GM18867 (cell line): ENCODE data around the gene AKR1E2.
"Not testable (repeated sequence)": the region's sequence is repeated elsewhere in the genome, so short reads cannot be mapped to it uniquely, and the experiment has no call there.

Experiments
- ATAC-seq: cut with Tn5 transposase; IDR thresholded peaks from one replicate; pipeline ENCODE4 v1.9.1; 2021; ENCODE audit warnings: mild to moderate bottlenecking, moderate library complexity; ENCODE audit not compliant: unreplicated experiment

Gene AKR1E2

DNA sequence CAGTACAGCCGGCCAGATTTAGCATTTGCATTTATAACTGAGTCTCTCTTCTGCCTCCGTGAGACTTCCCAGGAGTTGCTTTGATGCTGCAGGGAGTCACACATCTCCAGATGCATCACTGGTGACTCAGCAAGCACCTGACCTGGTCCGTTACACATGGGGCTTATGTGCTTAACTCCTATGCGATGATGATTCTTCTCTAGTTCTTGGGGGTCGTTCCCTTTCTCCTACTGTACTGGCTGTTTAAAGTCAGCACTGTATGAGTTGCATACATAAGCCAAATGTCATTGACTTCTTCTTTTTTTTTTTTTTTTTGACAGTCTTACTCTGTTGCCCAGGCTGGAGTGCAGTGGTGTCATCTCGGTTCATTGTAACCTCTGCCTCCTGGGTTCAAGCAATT is 13.0 kb upstream of the AKR1E2 start:
- ATAC-seq, result no peak

GRCh38 chr10:4813496-4813895 is 12.5 kb upstream of the AKR1E2 start:
- ATAC-seq, result no peak

DNA sequence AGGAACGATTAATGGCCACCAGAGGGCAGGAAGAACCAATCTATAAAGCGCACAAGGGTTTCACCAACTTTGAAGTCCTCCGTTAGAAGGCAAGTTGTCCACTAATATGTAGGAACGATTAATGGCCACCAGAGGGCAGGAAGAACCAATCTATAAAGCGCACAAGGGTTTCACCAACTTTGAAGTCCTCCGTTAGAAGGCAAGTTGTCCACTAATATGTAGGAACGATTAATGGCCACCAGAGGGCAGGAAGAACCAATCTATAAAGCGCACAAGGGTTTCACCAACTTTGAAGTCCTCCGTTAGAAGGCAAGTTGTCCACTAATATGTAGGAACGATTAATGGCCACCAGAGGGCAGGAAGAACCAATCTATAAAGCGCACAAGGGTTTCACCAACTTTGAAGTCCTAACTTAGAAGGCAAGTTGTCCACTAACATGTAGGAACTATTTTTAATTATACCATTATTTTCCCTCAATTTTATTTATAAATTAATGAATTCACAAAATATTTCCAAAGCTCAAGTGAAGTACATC is 10.3 kb upstream of the AKR1E2 start:
- not testable (repeated sequence) for ATAC-seq

GRCh38 chr10:4816966-4817365 is 9.0 kb upstream of the AKR1E2 start:
- no peak for ATAC-seq

- no peak for ATAC-seq
Measured at GRCh38 chr10:4819067-4819466, 6.9 kb upstream of the AKR1E2 start.

DNA sequence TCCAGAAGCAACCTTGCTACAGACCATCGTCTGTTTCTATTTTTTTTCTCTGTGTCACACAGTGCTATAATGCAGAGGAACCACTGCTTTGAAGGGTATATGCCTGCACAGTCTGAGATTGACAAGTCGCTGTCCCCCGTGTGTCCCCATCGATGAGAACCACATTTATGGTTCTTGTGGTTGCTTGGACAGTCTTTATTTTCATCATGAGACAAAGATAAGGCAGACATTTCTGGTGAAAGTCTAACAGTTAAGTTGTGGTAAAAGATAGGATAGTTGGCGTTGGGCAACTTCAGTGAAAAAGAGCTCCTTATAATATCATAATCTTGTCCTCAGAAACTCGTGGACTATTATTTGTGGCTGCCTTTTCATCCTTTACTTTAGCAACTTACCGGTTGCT is 6.3 kb upstream of the AKR1E2 start:
- no peak for ATAC-seq

DNA sequence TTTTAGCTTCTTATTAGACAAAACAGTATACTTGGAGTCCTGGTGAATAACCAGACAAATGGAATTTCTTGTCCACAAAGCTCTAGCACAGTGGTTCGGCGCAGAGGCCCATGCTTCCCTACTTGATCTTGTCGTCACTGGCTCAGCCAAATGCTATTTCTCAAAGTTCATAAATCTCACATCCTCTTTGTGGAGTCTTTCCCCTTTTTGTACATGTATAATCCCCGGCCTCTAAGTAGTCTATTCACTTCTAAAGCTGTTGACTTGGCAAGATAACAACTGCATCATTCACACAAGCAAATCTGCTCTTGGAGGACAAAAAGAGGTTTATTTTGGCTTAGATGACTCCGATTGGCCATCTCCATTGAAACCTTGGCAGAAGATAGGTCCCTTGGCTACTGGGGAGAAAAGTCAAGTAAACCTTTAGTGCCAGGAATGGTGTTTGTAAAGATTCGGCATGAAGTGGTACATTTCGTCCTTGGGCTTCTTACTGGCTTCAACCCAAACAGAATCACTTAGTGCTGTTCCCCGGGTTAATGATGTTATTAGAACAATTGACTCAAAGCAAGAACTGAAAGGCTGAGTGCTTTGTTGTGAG is 5.1 kb upstream of the AKR1E2 start:
- ATAC-seq, result no peak

GRCh38 chr10:4822208-4822607 is 3.8 kb upstream of the AKR1E2 start:
- ATAC-seq, result no peak

DNA sequence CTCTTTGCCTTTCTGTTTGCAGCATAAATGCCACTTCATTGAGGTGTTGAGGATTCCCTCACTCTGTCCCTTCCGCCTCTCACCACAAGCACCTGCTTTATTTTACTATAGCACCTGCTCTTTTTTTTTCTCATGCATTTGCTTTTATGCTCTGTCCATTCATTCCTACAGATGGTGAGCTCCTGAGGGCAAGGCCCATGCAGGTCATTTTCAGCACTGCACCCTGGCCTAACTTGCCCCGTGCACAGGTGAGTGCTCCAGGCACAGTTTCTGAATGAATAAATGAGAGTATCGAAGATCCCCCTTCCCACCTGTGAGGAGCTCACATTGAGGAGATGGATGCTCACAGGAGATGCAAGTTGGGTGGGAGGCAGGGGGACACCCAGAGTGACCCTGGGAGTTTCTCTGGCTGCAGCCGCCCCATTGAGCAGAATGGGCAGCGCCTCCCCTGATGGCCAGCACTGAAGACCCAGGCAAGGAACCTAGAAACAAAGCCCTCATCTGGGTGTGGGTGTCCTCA is 1.2 kb upstream of the AKR1E2 start:
- no peak for ATAC-seq

DNA sequence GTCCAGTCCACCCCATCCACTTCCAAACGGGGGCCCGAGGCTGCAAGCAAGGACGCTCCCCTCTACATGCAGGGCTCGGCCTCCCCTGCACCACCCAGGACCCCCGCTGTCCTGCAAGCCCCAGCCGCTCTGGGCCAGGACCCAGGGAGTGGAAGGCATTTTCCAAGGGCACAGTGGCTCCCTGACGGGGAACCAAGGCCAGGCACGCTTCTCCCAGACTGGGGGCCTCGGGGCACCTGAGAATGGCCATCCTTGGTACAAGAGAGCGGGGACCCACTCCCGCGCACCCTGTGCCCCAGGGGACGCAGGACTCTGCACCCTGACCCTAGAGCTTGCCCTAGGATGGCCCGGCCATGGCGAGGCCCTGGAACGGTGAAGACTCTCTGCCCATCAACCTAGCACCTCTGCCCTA is 545 bp upstream of the AKR1E2 start:
- no peak for ATAC-seq

DNA sequence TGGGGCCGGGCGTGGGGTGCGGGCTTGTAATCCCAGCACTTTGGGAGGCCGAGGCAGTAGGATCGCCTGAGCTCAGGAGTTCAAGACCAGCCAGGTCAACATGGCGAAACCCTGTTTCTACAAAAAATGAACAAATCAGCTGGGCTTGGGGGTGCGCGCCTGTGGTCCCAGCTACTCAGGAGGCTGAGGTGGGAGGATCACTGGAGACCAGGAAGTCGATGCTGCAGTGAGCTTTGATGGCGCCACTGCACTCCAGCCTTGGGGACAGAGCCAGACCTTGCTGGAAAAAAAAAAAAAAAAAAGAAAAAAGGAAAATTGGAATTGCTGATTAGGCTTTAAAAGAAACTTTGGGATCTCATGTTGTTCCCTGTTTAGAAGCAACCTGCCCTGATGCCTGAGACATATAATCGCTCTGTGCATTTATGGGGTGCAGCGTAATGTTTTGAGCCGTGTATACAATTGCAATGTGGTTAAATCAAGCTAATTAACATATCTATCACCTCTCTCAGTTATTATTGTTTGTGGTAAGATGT is 851 bp downstream of the AKR1E2 start:
- no peak for ATAC-seq

DNA sequence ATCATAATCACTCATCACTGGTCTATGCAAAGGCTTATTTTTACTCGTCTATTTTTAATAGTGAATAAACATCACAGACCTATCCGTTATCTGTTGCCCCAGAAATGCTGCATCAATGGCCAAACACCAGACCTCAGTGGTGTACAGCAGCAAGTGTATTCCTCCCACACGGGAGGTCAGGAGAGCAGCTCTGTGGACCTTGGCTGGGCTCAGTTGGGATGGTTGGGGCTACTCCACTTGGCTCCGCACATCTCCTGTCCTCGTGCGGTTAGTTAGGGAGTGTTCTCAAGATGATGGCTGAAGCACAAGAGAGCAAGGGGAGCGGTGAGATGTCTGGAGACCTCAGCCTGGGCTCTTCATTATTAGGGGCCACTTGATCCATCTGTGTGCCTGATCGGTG is 2.0 kb downstream of the AKR1E2 start:
- ATAC-seq, result no peak

DNA sequence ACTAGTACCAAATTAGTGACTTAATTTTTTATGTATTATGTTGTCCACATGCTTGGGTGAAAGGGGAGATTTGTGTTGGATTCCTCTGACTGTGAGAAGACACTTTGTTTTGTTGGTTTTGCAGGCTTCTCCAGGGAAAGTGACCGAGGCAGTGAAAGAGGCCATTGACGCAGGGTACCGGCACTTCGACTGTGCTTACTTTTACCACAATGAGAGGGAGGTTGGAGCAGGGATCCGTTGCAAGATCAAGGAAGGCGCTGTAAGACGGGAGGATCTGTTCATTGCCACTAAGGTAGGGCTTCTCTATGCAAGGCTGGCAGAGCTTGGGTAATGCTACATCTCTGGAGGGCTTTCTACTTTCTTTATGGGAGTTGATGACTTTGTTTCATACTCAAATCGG is 4.5 kb downstream of the AKR1E2 start:
- no peak for ATAC-seq

- no peak for ATAC-seq
Measured at GRCh38 chr10:4831091-4831490, 5.1 kb downstream of the AKR1E2 start.

GRCh38 chr10:4833286-4833685 is 7.3 kb downstream of the AKR1E2 start:
- ATAC-seq, result no peak

- ATAC-seq, result no peak
Measured at GRCh38 chr10:4834898-4835405, 8.9 kb downstream of the AKR1E2 start.

DNA sequence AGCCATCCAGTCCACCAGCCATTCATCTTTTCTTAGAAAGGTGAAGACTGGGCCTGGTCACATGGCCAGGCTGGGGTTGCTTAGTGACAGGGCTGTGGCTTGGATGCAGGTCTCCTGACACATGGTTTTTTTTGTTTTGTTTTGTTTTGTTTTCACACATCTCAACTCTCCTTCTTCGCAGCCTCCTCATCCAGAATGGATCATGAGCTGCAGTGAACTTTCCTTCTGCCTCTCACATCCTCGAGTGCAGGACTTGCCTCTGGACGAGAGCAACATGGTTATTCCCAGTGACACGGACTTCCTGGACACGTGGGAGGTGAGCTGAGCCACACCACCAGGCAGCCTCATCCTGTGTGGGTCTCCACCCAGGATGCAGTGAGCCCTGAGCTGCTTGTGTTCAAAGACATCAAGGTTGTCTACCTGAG is 9.5 kb downstream of the AKR1E2 start:
- no peak for ATAC-seq

DNA sequence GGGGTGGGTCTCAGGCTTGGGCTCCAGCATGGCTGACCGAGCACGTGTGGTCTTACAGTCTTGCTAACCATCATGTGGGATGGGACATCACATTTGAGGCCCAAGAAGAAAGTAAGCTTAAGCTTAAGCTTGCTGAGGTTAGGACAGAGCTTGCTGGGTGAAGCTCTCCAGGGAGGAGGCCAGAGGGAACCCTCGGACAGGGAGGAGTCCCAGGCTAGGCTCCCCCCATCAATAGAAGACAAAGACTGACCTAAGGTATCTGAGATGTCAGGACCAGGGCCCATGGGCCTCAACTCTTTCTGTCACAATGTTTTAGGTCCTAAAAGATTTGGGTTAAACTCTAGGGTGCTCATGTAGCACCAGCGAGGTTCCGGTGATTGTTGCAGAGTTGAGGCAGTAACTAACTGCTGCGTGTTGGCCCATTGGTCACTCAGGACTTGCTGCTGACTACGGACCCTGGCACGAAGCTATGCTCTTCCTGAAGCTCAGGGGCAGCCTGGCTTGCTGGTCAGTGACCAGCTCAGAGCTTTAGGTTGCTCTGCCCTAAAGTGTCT is 10.5 kb downstream of the AKR1E2 start:
- no peak for ATAC-seq

GRCh38 chr10:4837551-4837950 is 11.5 kb downstream of the AKR1E2 start:
- ATAC-seq, result no peak

- ATAC-seq, result no peak
Measured at GRCh38 chr10:4838743-4839142, 12.7 kb downstream of the AKR1E2 start.

DNA sequence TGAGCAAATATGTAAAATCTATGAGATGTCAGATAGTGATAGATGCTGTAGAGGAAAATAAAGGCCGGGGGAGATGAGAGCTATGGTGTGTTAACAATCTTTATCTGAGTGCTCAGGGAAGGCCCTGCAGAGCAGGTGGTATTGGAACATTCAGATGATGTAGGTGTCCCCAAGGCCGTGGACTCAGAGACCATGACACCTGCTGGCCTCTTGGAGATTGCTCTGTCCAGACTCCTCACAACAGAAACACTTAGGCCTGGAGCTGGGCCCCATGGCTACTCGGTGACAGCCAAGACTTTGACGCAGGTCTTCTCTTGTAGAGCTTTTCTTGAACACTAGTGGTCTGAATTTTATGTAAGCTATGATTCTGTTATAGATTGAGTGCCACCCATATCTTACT is 13.3 kb downstream of the AKR1E2 start:
- ATAC-seq, result no peak

DNA sequence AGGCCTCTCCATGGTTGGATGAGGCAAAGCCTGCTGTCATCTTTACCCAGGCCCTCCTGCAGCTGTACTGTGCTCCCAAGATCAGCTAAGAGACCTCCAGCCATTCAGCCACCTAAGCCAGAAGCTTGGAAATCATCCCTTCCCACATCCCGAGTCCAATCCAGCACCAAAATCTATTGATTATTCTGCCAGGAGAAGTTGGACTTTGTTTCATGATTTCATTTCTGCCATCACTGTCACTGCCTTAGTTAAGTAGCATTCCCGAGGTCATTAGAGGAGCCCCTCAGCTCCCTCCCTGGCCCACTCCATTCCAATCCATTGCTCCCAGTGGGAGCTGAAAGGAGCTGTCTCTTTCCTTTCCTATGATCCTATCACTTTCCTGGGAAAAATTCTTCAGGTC is 14.1 kb downstream of the AKR1E2 start:
- ATAC-seq, result no peak
